ENCODE results near the gene GFRA1.

Gene GFRA1

GRCh38 chr10:116146372-116147140 lies 126.5 kb downstream of the GFRA1 start:
- no peaks in the 10 kb centered on the region for H3K4me1 ChIP-seq (ENCODE audit: control insufficient read depth, insufficient read depth, low read length)
- H3K36me3 ChIP-seq (ENCODE audit: control insufficient read depth in 2 of 2, insufficient read depth in 1 of 2, low read length in 2 of 2), result no peaks in the 10 kb centered on the region
- no peak overlapping the region for H3K4me3 ChIP-seq (ENCODE audit: low read depth, low read length)
- ChIA-PET POLR2A (no interaction called here), CTCF (no interaction called here)
- no peaks in the 10 kb centered on the region for H3K9me3 ChIP-seq (ENCODE audit: control insufficient read depth, insufficient read depth, low read depth, low read length)
- H3K27ac ChIP-seq (ENCODE audit: extremely low read depth, low read depth, low read length), result no peak overlapping the region
- TF ChIP-seq ZNF658 (tag by site-specific recombination; IDR thresholded peaks at IDR 0.05) (no peak), ZNF623 (tag by site-specific recombination; IDR thresholded peaks at IDR 0.05) (no peak), KLF10 (tag by site-specific recombination; IDR thresholded peaks at IDR 0.05) (no peak), SETDB1 (IDR thresholded peaks at IDR 0.05; ENCODE audit: insufficient read length, low read length) (no peak), HOXA7 (CRISPR knock-in tag; IDR thresholded peaks at IDR 0.05; ENCODE audit: borderline replicate concordance) (no peak), ZBTB44 (tag by site-specific recombination; IDR thresholded peaks at IDR 0.05) (no peak), REPIN1 (tag by site-specific recombination; IDR thresholded peaks at IDR 0.05; ENCODE audit: low read depth) (no peak), ZIC2 (tag by site-specific recombination; IDR thresholded peaks at IDR 0.05) (peak; percentile 48), ZNF394 (tag by site-specific recombination; IDR thresholded peaks at IDR 0.05; ENCODE audit: borderline replicate concordance) (no peak), MZF1 (tag by site-specific recombination; IDR thresholded peaks at IDR 0.05; ENCODE audit: borderline replicate concordance) (no peak), ZNF530 (tag by site-specific recombination; IDR thresholded peaks at IDR 0.05; ENCODE audit: low read depth) (no peak), ZNF266 (tag by site-specific recombination; IDR thresholded peaks at IDR 0.05; ENCODE audit: low read depth) (no peak), ZBTB17 (tag by site-specific recombination; IDR thresholded peaks at IDR 0.05) (no peak), ZBTB7A (tag by site-specific recombination; IDR thresholded peaks at IDR 0.05; ENCODE audit: low read depth) (no peak), REST (tag by site-specific recombination; IDR thresholded peaks at IDR 0.05) (peak; percentile 82)
- TF ChIP-seq, protein P1, sequence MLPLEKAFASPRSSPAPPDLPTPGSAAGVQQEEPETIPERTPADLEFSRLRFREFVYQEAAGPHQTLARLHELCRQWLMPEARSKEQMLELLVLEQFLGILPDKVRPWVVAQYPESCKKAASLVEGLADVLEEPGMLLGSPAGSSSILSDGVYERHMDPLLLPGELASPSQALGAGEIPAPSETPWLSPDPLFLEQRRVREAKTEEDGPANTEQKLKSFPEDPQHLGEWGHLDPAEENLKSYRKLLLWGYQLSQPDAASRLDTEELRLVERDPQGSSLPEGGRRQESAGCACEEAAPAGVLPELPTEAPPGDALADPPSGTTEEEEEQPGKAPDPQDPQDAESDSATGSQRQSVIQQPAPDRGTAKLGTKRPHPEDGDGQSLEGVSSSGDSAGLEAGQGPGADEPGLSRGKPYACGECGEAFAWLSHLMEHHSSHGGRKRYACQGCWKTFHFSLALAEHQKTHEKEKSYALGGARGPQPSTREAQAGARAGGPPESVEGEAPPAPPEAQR (tag by site-specific recombination; IDR thresholded peaks at IDR 0.05), result no peak
- TF ChIP-seq, protein P2, sequence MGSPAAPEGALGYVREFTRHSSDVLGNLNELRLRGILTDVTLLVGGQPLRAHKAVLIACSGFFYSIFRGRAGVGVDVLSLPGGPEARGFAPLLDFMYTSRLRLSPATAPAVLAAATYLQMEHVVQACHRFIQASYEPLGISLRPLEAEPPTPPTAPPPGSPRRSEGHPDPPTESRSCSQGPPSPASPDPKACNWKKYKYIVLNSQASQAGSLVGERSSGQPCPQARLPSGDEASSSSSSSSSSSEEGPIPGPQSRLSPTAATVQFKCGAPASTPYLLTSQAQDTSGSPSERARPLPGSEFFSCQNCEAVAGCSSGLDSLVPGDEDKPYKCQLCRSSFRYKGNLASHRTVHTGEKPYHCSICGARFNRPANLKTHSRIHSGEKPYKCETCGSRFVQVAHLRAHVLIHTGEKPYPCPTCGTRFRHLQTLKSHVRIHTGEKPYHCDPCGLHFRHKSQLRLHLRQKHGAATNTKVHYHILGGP (tag by site-specific recombination; IDR thresholded peaks at IDR 0.05), result peak; percentile 41; the same call in 1 of the 2 replicates

Measured in HEK293 (cell line).